PC-9 (cell line): ENCODE measurements around the gene OR6B1.

ENCODE experiments used
- EZH2 ChIP-seq: fragments of 200-600 bp; sonication (generic); IDR thresholded peaks from 2 replicates; pipeline ENCODE4 v1.8.0; 2017; ENCODE audit warnings: antibody characterized with exemption, low read depth
- TF ChIP-seq, protein P1 (sequence below): fragments of 200-600 bp; sonication (generic); conservative IDR thresholded peaks from 2 replicates; pipeline ENCODE4 v1.6.1; 2017; ENCODE audit warnings: mixed run types, antibody characterized with exemption, mild to moderate bottlenecking, moderate library complexity

DNA sequence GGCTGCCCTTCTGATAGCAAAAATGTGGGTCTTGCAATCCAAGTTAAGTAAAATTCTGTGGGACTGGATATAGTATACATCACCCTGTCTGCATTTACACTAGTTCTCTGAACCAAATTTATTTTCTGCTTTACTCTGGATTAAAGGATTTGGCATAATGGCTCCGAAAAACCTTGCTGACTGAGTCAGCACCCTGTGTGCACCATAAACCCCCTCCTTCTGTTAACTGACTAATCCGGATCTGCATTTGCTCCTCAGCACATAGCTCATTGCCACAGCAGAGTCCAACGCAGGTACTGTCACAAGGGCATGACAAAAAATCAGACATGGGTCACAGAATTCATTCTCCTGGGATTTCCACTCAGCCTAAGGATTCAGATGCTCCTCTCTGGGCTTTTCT is 50.0 kb downstream of the OR6B1 start:
- TF ChIP-seq, protein P1, sequence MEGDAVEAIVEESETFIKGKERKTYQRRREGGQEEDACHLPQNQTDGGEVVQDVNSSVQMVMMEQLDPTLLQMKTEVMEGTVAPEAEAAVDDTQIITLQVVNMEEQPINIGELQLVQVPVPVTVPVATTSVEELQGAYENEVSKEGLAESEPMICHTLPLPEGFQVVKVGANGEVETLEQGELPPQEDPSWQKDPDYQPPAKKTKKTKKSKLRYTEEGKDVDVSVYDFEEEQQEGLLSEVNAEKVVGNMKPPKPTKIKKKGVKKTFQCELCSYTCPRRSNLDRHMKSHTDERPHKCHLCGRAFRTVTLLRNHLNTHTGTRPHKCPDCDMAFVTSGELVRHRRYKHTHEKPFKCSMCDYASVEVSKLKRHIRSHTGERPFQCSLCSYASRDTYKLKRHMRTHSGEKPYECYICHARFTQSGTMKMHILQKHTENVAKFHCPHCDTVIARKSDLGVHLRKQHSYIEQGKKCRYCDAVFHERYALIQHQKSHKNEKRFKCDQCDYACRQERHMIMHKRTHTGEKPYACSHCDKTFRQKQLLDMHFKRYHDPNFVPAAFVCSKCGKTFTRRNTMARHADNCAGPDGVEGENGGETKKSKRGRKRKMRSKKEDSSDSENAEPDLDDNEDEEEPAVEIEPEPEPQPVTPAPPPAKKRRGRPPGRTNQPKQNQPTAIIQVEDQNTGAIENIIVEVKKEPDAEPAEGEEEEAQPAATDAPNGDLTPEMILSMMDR: no peak
- TF ChIP-seq EZH2: no peak
